Endodermal cell (in vitro differentiated cells): ENCODE data around the gene ZSCAN9. TPM values are rescaled to one million over a fixed set of nuclear protein-coding genes. Genes with fewer than 3 reads are reported as not detected.

Experiments used
- DNase-seq: peaks from one replicate; pipeline ENCODE4 v3.0.0-alpha.2; 2017
- H3K27ac ChIP-seq: 2 replicates; pipeline ENCODE4 v1.5.1; 2013; ENCODE audit warnings: mild to moderate bottlenecking, low read depth, low read length, moderate library complexity
- H3K27me3 ChIP-seq: 2 replicates; pipeline ENCODE4 v1.6.1; 2013; ENCODE audit warnings: mild to moderate bottlenecking, low read length, moderate library complexity; ENCODE audit not compliant: insufficient read depth, control insufficient read depth, poor library complexity, severe bottlenecking
- H3K36me3 ChIP-seq: 2 replicates; pipeline ENCODE4 v1.7.0; 2013; ENCODE audit warnings: mild to moderate bottlenecking, low read length, moderate library complexity; ENCODE audit not compliant: control insufficient read depth, insufficient read depth
- H3K4me1 ChIP-seq: one replicate; pipeline ENCODE4 v1.7.0; 2013; ENCODE audit warnings: low read length; ENCODE audit not compliant: control insufficient read depth, insufficient read depth
- H3K4me3 ChIP-seq: 2 replicates; pipeline ENCODE4 v1.5.1; 2013; ENCODE audit warnings: mild to moderate bottlenecking, low read length, moderate library complexity
- H3K9ac ChIP-seq: 2 replicates; pipeline ENCODE4 v1.6.1; 2013; ENCODE audit warnings: mild to moderate bottlenecking, low read length, moderate library complexity; ENCODE audit not compliant: poor library complexity, severe bottlenecking; ENCODE audit errors: extremely low read depth
- H3K9me3 ChIP-seq: 2 replicates; pipeline ENCODE4 v1.6.1; 2013; ENCODE audit warnings: mild to moderate bottlenecking, low read length, moderate library complexity; ENCODE audit not compliant: control insufficient read depth
- H3K27ac Mint-ChIP-seq: 2 replicates; pipeline ENCODE4 v1.8.0; 2020; ENCODE audit warnings: mixed read lengths
- H3K27me3 Mint-ChIP-seq: 2 replicates; pipeline ENCODE4 v1.8.0; 2021; ENCODE audit warnings: mild to moderate bottlenecking, mixed read lengths; ENCODE audit not compliant: insufficient read depth
- H3K36me3 Mint-ChIP-seq: 2 replicates; pipeline ENCODE4 v1.8.0; 2020; ENCODE audit warnings: low read depth, mixed read lengths
- H3K4me1 Mint-ChIP-seq: 2 replicates; pipeline ENCODE4 v1.8.0; 2020; ENCODE audit warnings: mixed read lengths
- H3K4me3 Mint-ChIP-seq: 2 replicates; pipeline ENCODE4 v1.8.0; 2020; ENCODE audit warnings: mild to moderate bottlenecking, moderate library complexity, mixed read lengths
- H3K9me3 Mint-ChIP-seq: 2 replicates; pipeline ENCODE4 v1.8.0; 2020; ENCODE audit warnings: mild to moderate bottlenecking, mixed read lengths
- CTCF ChIP-seq: fragments of 200-600 bp; sonication (generic); conservative IDR thresholded peaks from 2 replicates; pipeline ENCODE4 v1.5.0; 2021; ENCODE audit warnings: antibody characterized with exemption, mild to moderate bottlenecking
- WGBS, 2 experiments: methylation state at CpG; one replicate each; pipeline versions ENCODE4 v1.1.5 to v1.1.7; 2013; ENCODE audit warnings: missing lambda C conversion rate in 2 of 2, mixed read lengths in 1 of 2; ENCODE audit not compliant: insufficient coverage in 1 of 2, insufficient read length in 1 of 2; 5-methylcytosine and 5-hydroxymethylcytosine counted together
- total RNA-seq, 2 donors: library from RNA; stranded (reverse); fragmentation: NEBNext Ultra II Directional in 1 of 2; extraction: Animal tissue kit (Norgen Biotek cat#: 25700) in 1 of 2; gene quantifications; 2 replicates in 1 of 2; 3 replicates in 1 of 2; pipeline ENCODE4 v1.2.1, GENCODE V29; 2021

The ZSCAN9 gene
- total RNA-seq, 2 donors from 2014 or later, result 23.1 to 32.1 TPM

GRCh38 chr6:28266563-28266961 lies 41.5 kb downstream of the ZSCAN9 start:
- H3K9me3 ChIP-seq, result no peaks in the 10 kb centered on the region
- peaks cover 6% of the 10 kb centered on the region for H3K4me1 ChIP-seq
- H3K36me3 Mint-ChIP-seq, result peaks cover under 1% of the 10 kb centered on the region
- no peak for TF ChIP-seq CTCF
- WGBS, 2 experiments, result 20 to 39% methylated on average over 1 to 5 of the region's 5 CpGs
- H3K4me3 Mint-ChIP-seq, result no peak overlapping the region
- no peak overlapping the region for H3K27ac ChIP-seq
- no peaks in the 10 kb centered on the region for H3K36me3 ChIP-seq
- H3K4me1 Mint-ChIP-seq, result peaks cover 23% of the 10 kb centered on the region
- DNase-seq, result no peak
- H3K27me3 ChIP-seq, result no peaks in the 10 kb centered on the region
- peak overlapping the region; percentile 66 for H3K9ac ChIP-seq
- H3K27ac Mint-ChIP-seq, result no peak overlapping the region
- H3K9me3 Mint-ChIP-seq, result no peaks in the 10 kb centered on the region
- peak overlapping the region; percentile 99 for H3K4me3 ChIP-seq
- no peaks in the 10 kb centered on the region for H3K27me3 Mint-ChIP-seq

- Histone ChIP-seq H3K4me3 (peak within 1 kb of the TSS; percentile 99), H3K4me1 (peaks cover 6% of the 10 kb centered on the region), H3K36me3 (no peaks in the 10 kb centered on the region), H3K9me3 (no peaks in the 10 kb centered on the region), H3K9ac (peak within 1 kb of the TSS; percentile 66), H3K27ac (peak within 1 kb of the TSS; percentile 39), H3K27me3 (no peaks in the 10 kb centered on the region)
- Mint-ChIP-seq H3K27me3 (no peaks in the 10 kb centered on the region), H3K4me1 (peaks cover 21% of the 10 kb centered on the region), H3K36me3 (peaks cover 6% of the 10 kb centered on the region), H3K4me3 (no peak within 1 kb of the TSS), H3K27ac (peak within 1 kb of the TSS; percentile 6), H3K9me3 (no peaks in the 10 kb centered on the region)
- peak; percentile 97 for DNase-seq
- no peak for TF ChIP-seq CTCF
- 1 to 2% methylated on average over 19 to 32 of the region's 32 CpGs for WGBS, 2 experiments
These were observed 42.1 kb downstream of the ZSCAN9 start, which contains the start of gene ZSCAN26 for GRCh38 chr6:28266962-28267694. Gene ZSCAN26, plus strand, starts transcription at chr6:28267143. Its CDS starts 4,777 bp downstream, at chr6:28271920.

- H3K27me3 ChIP-seq, result no peaks in the 10 kb centered on the region
- Mint-ChIP-seq H3K4me3 (no peak overlapping the region), H3K27me3 (no peaks in the 10 kb centered on the region), H3K4me1 (peaks cover 20% of the 10 kb centered on the region), H3K27ac (no peak overlapping the region), H3K9me3 (no peaks in the 10 kb centered on the region), H3K36me3 (peaks cover 12% of the 10 kb centered on the region)
- H3K4me1 ChIP-seq, result peaks cover 6% of the 10 kb centered on the region
- DNase-seq, result no peak
- H3K4me3 ChIP-seq, result peak overlapping the region; percentile 99
- 43 to 46% methylated on average over 1 of the region's 1 CpG for WGBS, 2 experiments
- peaks cover 4% of the 10 kb centered on the region for H3K36me3 ChIP-seq
- H3K9ac ChIP-seq, result peak overlapping the region; percentile 66
- TF ChIP-seq CTCF, result no peak
- no peak overlapping the region for H3K27ac ChIP-seq
- no peaks in the 10 kb centered on the region for H3K9me3 ChIP-seq
These were observed 42.6 kb downstream of the ZSCAN9 start for GRCh38 chr6:28267695-28268059.
